RWPE2 (cell line): ENCODE results near the gene PTPRT.

Experiments
- ATAC-seq: fragments of 200-7000 bp; cut with Tn5 transposase; 3 replicates; pipeline ENCODE4 v1.9.1; 2021; ENCODE audit warnings: low read depth
- DNase-seq: peaks from one replicate; pipeline ENCODE4 v3.0.0-alpha.2; 2020; ENCODE audit warnings: low spot score
- H3K27ac ChIP-seq: fragments of 450-650 bp; 2 replicates; pipeline ENCODE4 v1.5.1; 2017; ENCODE audit warnings: mild to moderate bottlenecking; ENCODE audit not compliant: poor library complexity, severe bottlenecking
- H3K27me3 ChIP-seq: fragments of 250-450 bp; sonication (Bioruptor Pico); 2 replicates; pipeline ENCODE4 v1.5.1; 2021; ENCODE audit warnings: mild to moderate bottlenecking, moderate library complexity; ENCODE audit not compliant: insufficient read depth, poor library complexity, severe bottlenecking
- H3K36me3 ChIP-seq: fragments of 250-450 bp; sonication (Bioruptor Pico); 2 replicates; pipeline ENCODE4 v1.5.1; 2020; ENCODE audit warnings: low read depth, mild to moderate bottlenecking, moderate library complexity
- H3K4me1 ChIP-seq: fragments of 250-450 bp; sonication (Bioruptor Pico); 2 replicates; pipeline ENCODE4 v1.5.1; 2021; ENCODE audit warnings: mild to moderate bottlenecking, moderate library complexity; ENCODE audit not compliant: insufficient read depth, poor library complexity, severe bottlenecking
- H3K4me3 ChIP-seq: fragments of 250-450 bp; sonication (Bioruptor Pico); 2 replicates; pipeline ENCODE4 v1.5.1; 2021; ENCODE audit warnings: mild to moderate bottlenecking, moderate library complexity; ENCODE audit not compliant: severe bottlenecking
- H3K9me3 ChIP-seq: fragments of 250-450 bp; sonication (Bioruptor Pico); 2 replicates; pipeline ENCODE4 v1.5.1; 2021; ENCODE audit warnings: mild to moderate bottlenecking, moderate library complexity; ENCODE audit not compliant: severe bottlenecking
- CTCF ChIP-seq: fragments of 450-650 bp; IDR thresholded peaks from one replicate; pipeline ENCODE4 v1.5.1; 2017; ENCODE audit warnings: mild to moderate bottlenecking, moderate library complexity; ENCODE audit not compliant: poor library complexity, severe bottlenecking

The PTPRT gene

GRCh38 chr20:42641886-42642285 is 547.8 kb downstream of the PTPRT start:
- no peak for TF ChIP-seq CTCF
- ATAC-seq (no peak), DNase-seq (no peak)
- Histone ChIP-seq H3K36me3 (no peaks in the 10 kb centered on the region), H3K4me3 (no peak overlapping the region), H3K27me3 (no peaks in the 10 kb centered on the region), H3K9me3 (peaks cover 5% of the 10 kb centered on the region), H3K27ac (no peak overlapping the region), H3K4me1 (no peaks in the 10 kb centered on the region)

GRCh38 chr20:42639140-42639539 is 550.6 kb downstream of the PTPRT start:
- no peaks in the 10 kb centered on the region for H3K27me3 ChIP-seq
- ATAC-seq, result peak; percentile 21; the same call in 1 of the 3 replicates

GRCh38 chr20:42635699-42636411 is 553.9 kb downstream of the PTPRT start:
- no peak overlapping the region for H3K27ac ChIP-seq
- no peaks in the 10 kb centered on the region for H3K36me3 ChIP-seq
- ATAC-seq (no peak), DNase-seq (no peak)
- TF ChIP-seq CTCF, result no peak
- no peaks in the 10 kb centered on the region for H3K27me3 ChIP-seq
- no peak overlapping the region for H3K4me3 ChIP-seq
- no peaks in the 10 kb centered on the region for H3K9me3 ChIP-seq
- no peaks in the 10 kb centered on the region for H3K4me1 ChIP-seq

More at GRCh38 chr20:42639140-42639539, 550.6 kb downstream of the PTPRT start:
- Histone ChIP-seq H3K9me3 (peaks cover 5% of the 10 kb centered on the region), H3K4me1 (no peaks in the 10 kb centered on the region), H3K27ac (no peak overlapping the region), H3K36me3 (no peaks in the 10 kb centered on the region), H3K4me3 (no peak overlapping the region)
- no peak for TF ChIP-seq CTCF
- DNase-seq, result no peak

- H3K9me3 ChIP-seq, result no peaks in the 10 kb centered on the region
- no peaks in the 10 kb centered on the region for H3K4me1 ChIP-seq
- no peak for DNase-seq
- H3K27me3 ChIP-seq, result no peaks in the 10 kb centered on the region
- H3K36me3 ChIP-seq, result no peaks in the 10 kb centered on the region
- H3K4me3 ChIP-seq, result no peak overlapping the region
- ATAC-seq, result no peak
- H3K27ac ChIP-seq, result no peak overlapping the region
- TF ChIP-seq CTCF, result no peak
Measured at GRCh38 chr20:42634156-42634555, 555.5 kb downstream of the PTPRT start.

GRCh38 chr20:42628683-42629082 is 561.0 kb downstream of the PTPRT start:
- no peak for ATAC-seq
- no peaks in the 10 kb centered on the region for H3K4me1 ChIP-seq
- H3K9me3 ChIP-seq, result no peaks in the 10 kb centered on the region
- no peak for DNase-seq
- no peaks in the 10 kb centered on the region for H3K27me3 ChIP-seq
- no peak overlapping the region for H3K4me3 ChIP-seq
- H3K27ac ChIP-seq, result no peak overlapping the region
- no peaks in the 10 kb centered on the region for H3K36me3 ChIP-seq
- TF ChIP-seq CTCF, result no peak
